ENCODE results near the gene TGIF2. TPM values are rescaled to one million over a fixed set of nuclear protein-coding genes. Genes with fewer than 3 reads are reported as not detected.

TGIF2 gene
- total and polyA plus RNA-seq, 9 of the 15 experiments (the other 6 are each of a cell fraction or from before 2014, with no cell fraction given) = 6.8 to 27.8 (median 15.7) TPM

- TF ChIP-seq SPI1 (IDR thresholded peaks at IDR 0.05; ENCODE audit: borderline replicate concordance, low read depth, low read length) = peak; percentile 40; the same call in 1 of the 2 replicates
- TF ChIP-seq REST (IDR thresholded peaks at IDR 0.05; ENCODE audit: borderline replicate concordance) = 0 out of 2 replicates have a peak, but pooled peaks have one; percentile 5
- TF ChIP-seq REST (CRISPR knock-in tag; IDR thresholded peaks at IDR 0.05; ENCODE audit: low read depth) = no peak
- TF ChIP-seq PHF8 (IDR thresholded peaks at IDR 0.05; ENCODE audit: borderline replicate concordance, low read length) = no peak
- no peak for TF ChIP-seq ZNF592 (IDR thresholded peaks at IDR 0.05)
- TF ChIP-seq SMC3 (conservative IDR thresholded peaks at IDR 0.05; ENCODE audit: insufficient read depth, low read depth, low read length) = peak; percentile 49; the same call in 1 of the 2 replicates
- TF ChIP-seq ZNF133 (CRISPR knock-in tag; IDR thresholded peaks at IDR 0.05) = no peak
- no peak for TF ChIP-seq SAP30 (IDR thresholded peaks at IDR 0.05; ENCODE audit: borderline replicate concordance, insufficient read depth, low read depth, low read length, poor library complexity, severe bottlenecking)
These were observed 59.3 kb downstream of the TGIF2 start (continued) for GRCh38 chr20:36632487-36633284.

All from K562 (cell line).